HEK293T (cell line): ENCODE measurements around the gene TMEM229A.

ENCODE experiments used
- CTCF ChIA-PET: fragments of 350-600 bp; formaldehyde crosslinking; extraction: SDS; loops from one replicate; lab custom pipeline; 2021; ENCODE audit warnings: antibody characterized with exemption, inconsistent platforms; lab: Yijun Ruan, JAX
- POLR2A ChIA-PET: fragments of 350-600 bp; formaldehyde crosslinking; extraction: SDS; loops from one replicate; lab custom pipeline; 2020; ENCODE audit warnings: antibody characterized with exemption, inconsistent platforms; lab: Yijun Ruan, JAX
- DNase-seq: peaks from one replicate; pipeline ENCODE4 v3.0.0; 2012; ENCODE audit warnings: mixed read lengths; ENCODE audit errors: extremely low spot score
- ARNT ChIP-seq: fragments of 450-650 bp; IDR thresholded peaks from 2 replicates; pipeline ENCODE4 v1.6.1; 2017; ENCODE audit warnings: mild to moderate bottlenecking
- BHLHE40 ChIP-seq: fragments of 450-650 bp; IDR thresholded peaks from 2 replicates; pipeline ENCODE4 v1.6.1; 2016; ENCODE audit warnings: mild to moderate bottlenecking, moderate library complexity, borderline replicate concordance
- CTBP1 ChIP-seq: fragments of 450-650 bp; IDR thresholded peaks from 2 replicates; pipeline ENCODE4 v1.6.1; 2016; ENCODE audit warnings: borderline replicate concordance
- ELF4 ChIP-seq: fragments of 450-650 bp; IDR thresholded peaks from 2 replicates; pipeline ENCODE4 v1.6.1; 2017; ENCODE audit warnings: antibody characterized with exemption
- FOXA1 ChIP-seq: fragments of 450-650 bp; IDR thresholded peaks from 2 replicates; pipeline ENCODE4 v1.6.1; 2016; ENCODE audit warnings: mild to moderate bottlenecking
- FOXK2 ChIP-seq: fragments of 450-650 bp; IDR thresholded peaks from 2 replicates; pipeline ENCODE4 v1.6.1; 2016; ENCODE audit warnings: mild to moderate bottlenecking
- FOXM1 ChIP-seq: fragments of 450-650 bp; IDR thresholded peaks from 2 replicates; pipeline ENCODE4 v1.6.1; 2017; ENCODE audit warnings: mild to moderate bottlenecking, borderline replicate concordance
- HDGF ChIP-seq: fragments of 450-650 bp; IDR thresholded peaks from 2 replicates; pipeline ENCODE4 v1.6.1; 2017; ENCODE audit warnings: antibody characterized with exemption, borderline replicate concordance
- L3MBTL2 ChIP-seq: fragments of 450-650 bp; conservative IDR thresholded peaks from 2 replicates; pipeline ENCODE4 v1.6.1; 2016; ENCODE audit warnings: mild to moderate bottlenecking
- LEF1 ChIP-seq: fragments of 450-650 bp; IDR thresholded peaks from 2 replicates; pipeline ENCODE4 v1.6.1; 2017; ENCODE audit warnings: mild to moderate bottlenecking, borderline replicate concordance
- NFRKB ChIP-seq: fragments of 450-650 bp; IDR thresholded peaks from 2 replicates; pipeline ENCODE4 v1.6.1; 2016; ENCODE audit warnings: mild to moderate bottlenecking, moderate library complexity
- SP1 ChIP-seq: fragments of 450-650 bp; IDR thresholded peaks from 2 replicates; pipeline ENCODE4 v1.6.1; 2017
- SUZ12 ChIP-seq: fragments of 450-650 bp; IDR thresholded peaks from 2 replicates; pipeline ENCODE4 v1.6.1; 2016; ENCODE audit warnings: mild to moderate bottlenecking
- TARDBP ChIP-seq: fragments of 450-650 bp; IDR thresholded peaks from 2 replicates; pipeline ENCODE4 v1.6.1; 2016
- ZNF384 ChIP-seq: fragments of 450-650 bp; IDR thresholded peaks from 2 replicates; pipeline ENCODE4 v1.6.1; 2016
- TF ChIP-seq, protein P1 (sequence below): fragments of 450-650 bp; IDR thresholded peaks from 2 replicates; pipeline ENCODE4 v1.6.1; 2016

The TMEM229A gene

DNA sequence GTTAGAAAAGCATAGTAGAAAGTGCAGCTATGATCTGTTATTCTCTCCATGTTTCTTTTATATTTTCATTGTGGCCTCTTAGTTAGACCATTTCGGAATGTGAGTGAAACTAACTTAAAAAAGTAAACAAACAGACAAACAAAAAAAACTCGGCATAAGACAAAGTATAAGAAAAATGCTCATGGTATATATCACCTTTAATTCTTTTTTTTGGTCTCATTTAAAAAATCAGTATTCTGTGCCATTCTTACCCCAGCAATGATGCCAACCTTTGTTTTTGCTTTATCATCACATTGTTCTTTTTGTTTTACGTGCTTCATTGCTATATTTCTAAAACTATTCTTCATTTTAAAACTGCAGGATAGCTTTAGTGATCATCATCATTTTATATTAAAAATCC is 2.8 kb upstream of the TMEM229A start:
- TF ChIP-seq FOXM1, result no peak
- no peak for TF ChIP-seq HDGF
- TF ChIP-seq CTBP1, result no peak
- TF ChIP-seq FOXA1, result no peak
- POLR2A ChIA-PET, result no interaction called here
- DNase-seq, result no peak
- CTCF ChIA-PET, result no interaction called here

DNA sequence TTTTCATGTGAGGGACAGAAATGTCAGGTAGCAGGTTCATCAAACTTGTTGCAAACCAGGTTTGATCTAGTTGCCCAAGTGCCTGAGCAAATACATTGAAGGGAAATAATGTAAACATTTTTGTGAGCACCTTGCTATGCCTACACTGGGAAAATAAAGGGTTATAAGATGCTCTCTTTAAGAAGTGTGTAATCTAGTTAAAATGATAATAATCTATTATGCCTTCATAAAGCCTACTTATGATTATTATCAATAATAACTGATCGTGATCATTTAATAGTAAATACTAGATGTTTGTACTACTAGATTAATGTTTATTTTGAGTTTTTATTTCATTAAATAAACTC is 1.9 kb upstream of the TMEM229A start:
- ChIA-PET CTCF (no interaction called here), POLR2A (no interaction called here)
- no peak for TF ChIP-seq FOXM1
- TF ChIP-seq LEF1, result no peak
- no peak for TF ChIP-seq NFRKB
- TF ChIP-seq FOXA1, result no peak
- TF ChIP-seq ARNT, result no peak
- TF ChIP-seq SUZ12, result no peak
- no peak for TF ChIP-seq TARDBP
- TF ChIP-seq CTBP1, result no peak
- TF ChIP-seq, protein P1, sequence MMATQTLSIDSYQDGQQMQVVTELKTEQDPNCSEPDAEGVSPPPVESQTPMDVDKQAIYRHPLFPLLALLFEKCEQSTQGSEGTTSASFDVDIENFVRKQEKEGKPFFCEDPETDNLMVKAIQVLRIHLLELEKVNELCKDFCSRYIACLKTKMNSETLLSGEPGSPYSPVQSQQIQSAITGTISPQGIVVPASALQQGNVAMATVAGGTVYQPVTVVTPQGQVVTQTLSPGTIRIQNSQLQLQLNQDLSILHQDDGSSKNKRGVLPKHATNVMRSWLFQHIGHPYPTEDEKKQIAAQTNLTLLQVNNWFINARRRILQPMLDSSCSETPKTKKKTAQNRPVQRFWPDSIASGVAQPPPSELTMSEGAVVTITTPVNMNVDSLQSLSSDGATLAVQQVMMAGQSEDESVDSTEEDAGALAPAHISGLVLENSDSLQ, result no peak
- TF ChIP-seq FOXK2, result no peak
- no peak for TF ChIP-seq ELF4
- TF ChIP-seq L3MBTL2, result no peak

GRCh38 chr7:124033807-124034753 is 1.2 kb upstream of the TMEM229A start:
- CTCF ChIA-PET, result interaction anchor here (0.8 kb wide), 1 partner anchor 21 kb away, joined by 6 read pairs; no protein-coding TSS in a partner anchor
- no peak for TF ChIP-seq TARDBP
- TF ChIP-seq FOXK2, result no peak
- TF ChIP-seq ARNT, result no peak
- TF ChIP-seq FOXM1, result no peak
- POLR2A ChIA-PET, result no interaction called here
- DNase-seq, result no peak

More for the DNA sequence above, 1.9 kb upstream of the TMEM229A start:
- DNase-seq, result no peak

- ChIA-PET POLR2A (no interaction called here), CTCF (interaction anchor here (0.6 to 0.8 kb wide), 2 partner anchors 16 to 22 kb away, joined by 3 to 6 read pairs; no protein-coding TSS in a partner anchor)
- no peak for TF ChIP-seq SUZ12
- TF ChIP-seq L3MBTL2, result peak; percentile 66
- peak; percentile 44 for DNase-seq
Observed at GRCh38 chr7:124033095-124033806, 384 bp upstream of the TMEM229A start.

DNA sequence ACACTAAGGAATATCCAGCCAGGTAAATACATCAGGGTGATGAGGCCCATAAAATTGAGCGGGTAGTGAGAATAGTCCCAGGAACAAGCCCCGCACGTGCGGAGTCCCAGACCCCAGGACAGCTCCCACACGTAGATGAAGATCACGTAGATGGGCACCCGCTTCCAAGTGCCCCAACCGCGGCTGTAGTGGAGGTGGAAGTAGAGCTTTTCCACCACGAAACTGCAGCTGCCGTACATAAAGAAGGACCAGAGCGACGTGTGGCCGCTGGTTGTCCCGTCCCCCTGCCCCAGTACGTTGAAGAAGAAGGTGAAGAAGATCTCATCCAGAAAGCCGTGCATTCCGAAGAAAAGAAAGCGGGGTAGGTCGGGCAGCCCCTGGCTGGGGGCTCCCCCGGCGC is 948 bp downstream of the TMEM229A start:
- POLR2A ChIA-PET, result no interaction called here

DNA sequence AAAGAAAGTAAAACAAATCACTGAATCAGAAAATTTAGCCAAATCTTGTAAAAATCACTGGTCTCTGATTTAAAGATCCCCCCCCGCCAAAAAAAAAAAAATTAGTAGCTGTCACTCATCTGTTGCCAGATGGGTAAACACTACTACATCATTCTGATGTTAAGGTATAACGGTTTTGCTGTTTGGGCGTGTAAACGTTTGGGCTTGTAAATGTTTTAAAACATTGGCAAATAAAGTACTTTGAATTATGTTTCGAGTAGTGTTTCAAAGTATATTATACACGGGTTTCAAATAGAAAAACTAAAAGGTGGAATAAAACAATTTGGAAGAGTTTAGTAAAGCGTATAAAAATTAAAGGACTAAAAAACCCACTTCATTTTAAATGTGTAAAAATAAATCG is 1.5 kb downstream of the TMEM229A start:
- TF ChIP-seq SUZ12, result no peak
- TF ChIP-seq NFRKB, result no peak
- TF ChIP-seq, protein P1, result peak; percentile 78
- TF ChIP-seq BHLHE40, result no peak
- ChIA-PET POLR2A (no interaction called here), CTCF (interaction anchor here (0.7 kb wide), 2 partner anchors 164 to 823 kb away, joined by 3 to 5 read pairs; no protein-coding TSS in a partner anchor)
- DNase-seq, result no peak

More for the DNA sequence above, 948 bp downstream of the TMEM229A start:
- CTCF ChIA-PET, result interaction anchor here (0.7 kb wide), 1 partner anchor 163 kb away, joined by 3 read pairs; no protein-coding TSS in a partner anchor
- peak; percentile 18 for DNase-seq
- TF ChIP-seq, protein P1, result no peak
- TF ChIP-seq LEF1 (no peak), L3MBTL2 (no peak), CTBP1 (no peak), BHLHE40 (no peak), FOXM1 (no peak), HDGF (no peak), ZNF384 (no peak), ARNT (no peak), FOXK2 (no peak), NFRKB (no peak), SUZ12 (no peak), SP1 (no peak), TARDBP (no peak), ELF4 (no peak)
